Muscle layer of duodenum (tissue), 2 donors: ENCODE data around the gene MRPL34.

ENCODE experiments used
- H3K27ac ChIP-seq: one replicate; pipeline ENCODE4 v1.7.0; 2013; ENCODE audit warnings: mild to moderate bottlenecking, low read length
- H3K27me3 ChIP-seq: one replicate; pipeline ENCODE4 v1.7.0; 2013; ENCODE audit warnings: low read depth, mild to moderate bottlenecking, control low read depth, low read length
- H3K36me3 ChIP-seq, 2 donors: one replicate each; pipeline ENCODE4 v1.7.0; 2013; ENCODE audit warnings: low read length in 2 of 2, control low read depth in 1 of 2, mild to moderate bottlenecking in 1 of 2; ENCODE audit not compliant: insufficient read depth in 2 of 2, control insufficient read depth in 1 of 2
- H3K4me1 ChIP-seq, 2 donors: one replicate each; pipeline ENCODE4 v1.7.0; 2013; ENCODE audit warnings: low read length in 2 of 2, mild to moderate bottlenecking in 2 of 2, control low read depth in 1 of 2, moderate library complexity in 1 of 2; ENCODE audit not compliant: insufficient read depth in 2 of 2, control insufficient read depth in 1 of 2
- H3K4me3 ChIP-seq, 2 donors: one replicate each; pipeline ENCODE4 v1.7.0; 2013; ENCODE audit warnings: low read length in 2 of 2, low read depth in 1 of 2, mild to moderate bottlenecking in 1 of 2
- H3K9me3 ChIP-seq, 2 donors: one replicate each; pipeline ENCODE4 v1.7.0; 2013; ENCODE audit warnings: low read length in 2 of 2, control low read depth in 1 of 2, mild to moderate bottlenecking in 1 of 2; ENCODE audit not compliant: control insufficient read depth in 1 of 2
- donor health status: healthy.

Gene MRPL34

GRCh38 chr19:17324357-17325114 is 18.9 kb downstream of the MRPL34 start:
- H3K4me3 ChIP-seq: no peak overlapping the region
- H3K9me3 ChIP-seq: no peaks in the 10 kb centered on the region
- peaks cover 7% of the 10 kb centered on the region for H3K27me3 ChIP-seq
- H3K4me1 ChIP-seq: peaks cover 0 to 17% of the 10 kb centered on the region in 2 donors
- no peak overlapping the region for H3K27ac ChIP-seq
- H3K36me3 ChIP-seq: peaks cover 8 to 29% of the 10 kb centered on the region in 2 donors

GRCh38 chr19:17325133-17325532 is 19.5 kb downstream of the MRPL34 start:
- Histone ChIP-seq H3K36me3 (peaks cover 5 to 23% of the 10 kb centered on the region in 2 donors), H3K4me3 (no peak overlapping the region), H3K9me3 (no peaks in the 10 kb centered on the region), H3K27me3 (peaks cover 11% of the 10 kb centered on the region), H3K4me1 (peaks cover 0 to 17% of the 10 kb centered on the region in 2 donors), H3K27ac (no peak overlapping the region)

- Histone ChIP-seq H3K27ac (no peak overlapping the region), H3K4me1 (peaks cover 0 to 17% of the 10 kb centered on the region in 2 donors), H3K36me3 (peaks cover 0 to 22% of the 10 kb centered on the region in 2 donors), H3K27me3 (peaks cover 18% of the 10 kb centered on the region), H3K4me3 (no peak overlapping the region), H3K9me3 (no peaks in the 10 kb centered on the region)
Measured at GRCh38 chr19:17325881-17326594, 20.4 kb downstream of the MRPL34 start.

- Histone ChIP-seq H3K27me3 (peaks cover 18% of the 10 kb centered on the region), H3K4me3 (no peak overlapping the region), H3K4me1 (peaks cover 0 to 17% of the 10 kb centered on the region in 2 donors), H3K27ac (no peak overlapping the region), H3K36me3 (peaks cover 0 to 20% of the 10 kb centered on the region in 2 donors), H3K9me3 (no peaks in the 10 kb centered on the region)
Measured at GRCh38 chr19:17326595-17326966, 20.9 kb downstream of the MRPL34 start.

DNA sequence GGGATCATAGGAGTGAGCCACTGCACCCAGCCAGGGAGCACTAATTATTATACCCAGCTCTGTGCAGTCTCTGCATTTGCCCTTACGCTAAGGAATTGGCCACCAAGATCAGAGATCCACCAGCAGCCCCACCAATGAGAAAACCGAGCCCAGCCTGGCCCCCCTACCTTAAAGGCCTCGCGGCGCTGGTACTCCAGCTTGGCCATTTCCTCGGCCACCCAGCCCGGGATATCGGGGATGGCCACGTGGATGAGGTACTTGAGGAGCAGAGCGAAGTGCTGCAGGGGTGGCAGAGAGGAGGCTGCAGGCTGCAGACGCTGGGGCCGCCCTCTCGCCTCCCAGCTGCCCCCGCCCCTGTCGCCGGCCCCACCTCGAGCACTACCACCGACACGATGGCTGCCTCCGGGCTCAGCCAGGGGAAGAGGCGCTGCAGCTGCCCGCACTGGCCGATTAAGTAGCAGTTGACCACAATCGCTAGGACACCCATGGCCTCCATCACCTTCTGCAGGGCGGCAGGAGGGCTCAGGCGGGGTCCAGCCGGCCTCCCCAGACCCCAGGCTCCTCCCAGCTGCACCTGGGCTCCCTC is 21.5 kb downstream of the MRPL34 start:
- Histone ChIP-seq H3K4me1 (peaks cover 0 to 17% of the 10 kb centered on the region in 2 donors), H3K27ac (no peak overlapping the region), H3K9me3 (no peaks in the 10 kb centered on the region), H3K36me3 (peaks cover 0 to 14% of the 10 kb centered on the region in 2 donors), H3K4me3 (no peak overlapping the region), H3K27me3 (peaks cover 18% of the 10 kb centered on the region)

DNA sequence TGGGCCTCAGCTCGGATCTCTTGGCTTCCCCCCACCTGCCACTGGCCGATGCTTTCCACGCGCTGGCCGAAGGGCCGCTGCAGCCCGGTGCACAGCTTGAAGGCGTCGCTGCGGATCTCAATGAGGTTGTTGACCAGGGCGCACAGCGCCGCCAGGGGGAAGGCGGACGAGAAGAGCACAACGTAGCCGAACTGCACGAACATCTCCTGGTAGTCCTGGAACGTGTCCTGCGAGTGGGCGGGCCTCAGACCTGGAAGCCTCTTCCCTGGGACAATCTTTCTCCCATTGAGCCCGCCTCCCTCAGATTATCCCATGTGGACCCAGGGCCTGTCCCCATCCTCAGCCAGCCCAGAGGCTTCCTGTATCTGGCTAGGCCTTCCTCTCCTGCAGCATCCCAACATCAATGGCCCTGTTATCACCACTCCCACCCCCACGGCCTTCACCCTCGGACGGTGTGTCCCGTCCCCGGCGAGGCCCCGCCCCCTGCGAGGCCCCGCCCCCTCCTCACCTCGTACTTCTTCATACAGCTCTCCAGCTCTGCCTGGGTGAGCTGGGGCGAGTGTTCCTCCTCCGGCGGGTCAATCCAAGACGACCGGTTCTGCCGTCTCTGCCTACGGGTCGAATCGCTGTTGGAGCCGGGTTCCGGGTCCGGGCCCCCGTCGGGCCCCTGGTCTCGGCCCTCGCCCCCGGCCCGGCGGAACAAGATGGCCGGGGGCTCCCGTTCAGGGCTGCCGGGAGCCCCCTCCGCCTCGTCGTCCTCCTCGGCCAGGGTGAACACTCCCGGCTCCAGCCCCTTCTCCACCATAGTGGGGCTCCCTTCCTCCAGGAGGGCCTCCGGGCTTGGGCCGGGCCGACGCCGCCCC is 22.2 kb downstream of the MRPL34 start:
- H3K4me3 ChIP-seq: peak overlapping the region in 1 of 2 donors; percentile 48

GRCh38 chr19:17328517-17329365 is 23.1 kb downstream of the MRPL34 start:
- H3K4me3 ChIP-seq: peak overlapping the region in 1 of 2 donors; percentile 48

More for the DNA sequence above, 22.2 kb downstream of the MRPL34 start:
- Histone ChIP-seq H3K9me3 (no peaks in the 10 kb centered on the region), H3K27ac (no peak overlapping the region), H3K4me1 (peaks cover 0 to 14% of the 10 kb centered on the region in 2 donors), H3K36me3 (peaks cover 0 to 11% of the 10 kb centered on the region in 2 donors), H3K27me3 (peaks cover 18% of the 10 kb centered on the region)

DNA sequence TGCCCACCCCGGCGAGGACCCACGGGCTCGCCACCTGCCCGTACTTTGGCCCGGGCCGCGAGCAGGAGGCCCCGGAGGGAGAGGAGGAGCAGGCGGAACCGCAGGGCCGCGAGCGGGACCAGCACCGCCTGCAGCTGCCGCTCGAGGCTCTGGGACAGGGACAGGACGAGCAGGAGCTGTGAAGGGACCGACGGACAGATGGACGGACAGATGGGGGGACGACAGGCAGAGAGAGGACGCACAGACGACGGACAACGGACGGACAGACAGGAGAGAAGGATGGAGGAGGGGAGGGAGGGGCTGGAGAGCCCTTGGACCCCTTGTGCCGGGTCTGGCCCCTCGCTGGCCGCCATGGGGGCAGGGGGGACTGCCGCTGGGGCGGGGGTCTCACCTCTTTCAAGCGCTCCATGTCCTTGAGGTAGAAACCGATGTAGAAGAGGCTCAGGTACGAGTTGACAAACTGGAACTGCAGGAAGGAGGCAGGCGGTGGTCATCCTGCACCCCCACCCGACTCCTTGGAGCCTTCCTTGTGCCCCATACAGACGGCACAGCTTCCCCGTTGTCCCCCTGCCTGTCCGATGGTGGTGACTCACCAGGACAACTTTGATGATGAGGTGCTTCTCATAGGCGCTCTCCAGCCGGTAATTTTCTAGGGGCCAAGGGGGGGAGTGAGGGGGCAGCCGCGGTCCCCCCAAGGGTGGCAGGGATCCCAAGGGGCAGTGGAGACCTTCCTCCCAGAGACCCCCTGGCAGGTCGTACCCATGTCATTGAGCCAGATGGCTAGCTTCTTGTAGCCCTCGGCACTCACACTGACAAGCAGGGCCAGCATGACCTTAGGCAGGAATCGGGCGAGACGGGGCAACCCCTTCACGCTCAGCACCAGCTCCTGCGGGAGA is 23.9 kb downstream of the MRPL34 start:
- Histone ChIP-seq H3K36me3 (peaks cover 0 to 11% of the 10 kb centered on the region in 2 donors), H3K4me3 (no peak overlapping the region), H3K27me3 (peaks cover 18% of the 10 kb centered on the region), H3K4me1 (peaks cover 0 to 22% of the 10 kb centered on the region in 2 donors), H3K9me3 (no peaks in the 10 kb centered on the region), H3K27ac (no peak overlapping the region)

More at GRCh38 chr19:17328517-17329365, 23.1 kb downstream of the MRPL34 start:
- H3K36me3 ChIP-seq: peaks cover 0 to 11% of the 10 kb centered on the region in 2 donors
- H3K27ac ChIP-seq: no peak overlapping the region
- H3K4me1 ChIP-seq: peaks cover 0 to 15% of the 10 kb centered on the region in 2 donors
- no peaks in the 10 kb centered on the region for H3K9me3 ChIP-seq
- H3K27me3 ChIP-seq: peaks cover 18% of the 10 kb centered on the region

DNA sequence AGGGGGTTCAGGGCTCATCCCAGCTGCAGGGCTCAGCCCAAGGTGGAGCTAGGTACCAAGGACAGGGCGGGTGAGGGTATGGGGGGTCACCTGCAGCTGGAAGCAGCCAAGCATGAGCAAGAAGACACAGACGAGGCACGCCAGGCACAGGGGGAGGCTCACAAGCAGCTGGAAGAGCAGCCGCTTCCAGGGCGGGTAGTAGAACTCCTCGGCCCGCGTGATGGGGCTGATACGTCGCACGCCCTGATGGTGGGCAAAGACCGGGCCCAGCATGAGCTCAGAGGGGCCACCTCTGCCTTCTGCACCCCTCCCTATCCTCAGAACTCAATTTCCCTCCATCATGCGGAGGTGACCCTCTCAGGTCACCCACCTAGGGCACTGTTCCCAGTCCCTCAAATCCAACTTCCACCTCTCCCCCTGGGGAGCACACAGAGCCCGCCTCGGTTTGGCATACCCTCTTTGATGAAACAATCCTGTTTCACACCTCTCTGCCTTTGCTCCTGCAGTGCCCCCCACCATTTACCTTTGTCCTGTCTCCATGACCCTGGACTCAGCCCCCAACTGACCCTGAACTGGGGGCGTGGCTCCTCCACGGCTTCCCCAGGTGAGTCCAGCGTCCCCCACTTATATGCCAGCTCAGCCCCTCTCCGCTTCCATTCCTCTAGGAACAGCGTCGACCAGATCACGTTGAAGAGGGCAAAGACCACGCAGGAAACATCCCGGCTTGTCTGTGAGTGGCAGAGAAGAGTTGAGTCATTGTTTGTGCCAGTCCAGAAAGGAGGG is 24.8 kb downstream of the MRPL34 start:
- H3K4me1 ChIP-seq: peaks cover 4 to 28% of the 10 kb centered on the region in 2 donors
- H3K36me3 ChIP-seq: peaks cover 0 to 11% of the 10 kb centered on the region in 2 donors
- H3K27ac ChIP-seq: no peak overlapping the region
- no peaks in the 10 kb centered on the region for H3K9me3 ChIP-seq
- peaks cover 18% of the 10 kb centered on the region for H3K27me3 ChIP-seq
- H3K4me3 ChIP-seq: no peak overlapping the region
